Spleen (tissue), 7 donors: ENCODE measurements around the gene RARA.

Experiments used
- CTCF ChIP-seq, 11 experiments: fragments of 200-600 bp in 7 of 11; fragments of 450-650 bp in 4 of 11; sonication (generic) in 4 of 11; IDR thresholded peaks in 8 of 11; conservative IDR thresholded peaks in 3 of 11; 1 replicate in 7 of 11; 2 replicates in 4 of 11; pipeline versions ENCODE4 v1.4.0 to v1.8.0; 2016 to 2021; ENCODE audit warnings: antibody characterized with exemption in 11 of 11, inconsistent platforms in 4 of 11, mild to moderate bottlenecking in 1 of 11
- POLR2AphosphoS5 ChIP-seq, 3 donors: sonication (generic); formaldehyde crosslinking; IDR thresholded peaks; one replicate each; pipeline ENCODE4 v1.5.1; 2017; ENCODE audit warnings: antibody characterized with exemption in 3 of 3
- donor health status: DM: no; HTN: no; CAD: no; lungs with moderate emphysema.
- donor health status: DM: no; HTN: no; CAD: no.
- donor health status: DM: no; HTN: no; CAD: no.

- TF ChIP-seq CTCF (IDR thresholded peaks at IDR 0.05 in 8 of 11, conservative IDR thresholded peaks at IDR 0.05 in 3 of 11) (peak in 1 of 11 experiments; percentile 6), POLR2AphosphoS5 (IDR thresholded peaks at IDR 0.05) (peak; percentile 73 to 93 (median 93))
Observed at GRCh38 chr17:40314584-40314956, 5.6 kb downstream of the RARA start.
